NCI-H2107 (cell line): ENCODE measurements around the gene MAML1.
"Not testable (repeated sequence)": the region's sequence is repeated elsewhere in the genome, so short reads cannot be mapped to it uniquely, and the experiment has no call there.

Experiments
- DNase-seq: peaks from one replicate; lab custom pipeline; 2025; lab: John Stamatoyannopoulos, UW

MAML1 gene

GRCh38 chr5:179734536-179735164 is 2.0 kb downstream of the MAML1 start:
- DNase-seq = no peak

GRCh38 chr5:179738742-179739141 is 6.1 kb downstream of the MAML1 start:
- DNase-seq = no peak

GRCh38 chr5:179744106-179744505 is 11.5 kb downstream of the MAML1 start:
- DNase-seq = not testable (repeated sequence)

- no peak for DNase-seq
Measured at GRCh38 chr5:179746872-179747271, 14.2 kb downstream of the MAML1 start.

- DNase-seq = no peak
Measured at GRCh38 chr5:179747811-179748210, 15.2 kb downstream of the MAML1 start.

- no peak for DNase-seq
Measured at GRCh38 chr5:179749857-179750508, 17.4 kb downstream of the MAML1 start.

GRCh38 chr5:179753971-179754370 is 21.3 kb downstream of the MAML1 start:
- no peak for DNase-seq

GRCh38 chr5:179755022-179755421 is 22.4 kb downstream of the MAML1 start:
- DNase-seq = no peak

GRCh38 chr5:179758955-179759354 is 26.3 kb downstream of the MAML1 start:
- no peak for DNase-seq

GRCh38 chr5:179759581-179760551 is 27.2 kb downstream of the MAML1 start:
- no peak for DNase-seq

GRCh38 chr5:179762079-179762780 is 29.6 kb downstream of the MAML1 start:
- DNase-seq = peak; percentile 6

- no peak for DNase-seq
Measured at GRCh38 chr5:179762781-179763176, 30.2 kb downstream of the MAML1 start.

- DNase-seq = no peak
Measured at GRCh38 chr5:179763215-179763945, 30.8 kb downstream of the MAML1 start.

- no peak for DNase-seq
Measured at GRCh38 chr5:179764056-179764455, 31.4 kb downstream of the MAML1 start.

- no peak for DNase-seq
Measured at GRCh38 chr5:179765400-179765799, 32.8 kb downstream of the MAML1 start.

GRCh38 chr5:179766021-179766725 is 33.6 kb downstream of the MAML1 start:
- DNase-seq = no peak

- no peak for DNase-seq
Measured at GRCh38 chr5:179766726-179767455, 34.3 kb downstream of the MAML1 start.

- DNase-seq = no peak
Measured at GRCh38 chr5:179767496-179768100, 35.0 kb downstream of the MAML1 start.

GRCh38 chr5:179768326-179769085 is 35.9 kb downstream of the MAML1 start:
- no peak for DNase-seq
